IMR-90 (cell line): ENCODE results near the gene WNT6. TPM values are rescaled to one million over a fixed set of nuclear protein-coding genes. Genes with fewer than 3 reads are reported as not detected.

Experiments used
- ATAC-seq: fragments of 200-7000 bp; cut with Tn5 transposase; 2 replicates; pipeline ENCODE4 v1.9.1; 2020; ENCODE audit warnings: low read depth, mild to moderate bottlenecking, moderate library complexity
- BruUV-seq: library from RNA; stranded (reverse); fragments of 400-500 nt; replicated peaks from 2 replicates; lab custom pipeline; 2021; lab: Mats Ljungman, UMichigan
- CTCF ChIA-PET: fragments of 300-600 bp; formaldehyde crosslinking; extraction: SDS; loops from one replicate; lab custom pipeline; 2021; ENCODE audit warnings: antibody characterized with exemption; lab: Yijun Ruan, JAX
- POLR2A ChIA-PET: fragments of 300-600 bp; sonication (Branson Sonifier 250); formaldehyde crosslinking; loops from one replicate; lab custom pipeline; 2022; ENCODE audit warnings: antibody characterized with exemption; ENCODE audit not compliant: unreplicated experiment; lab: Charles Lee
- DNase-seq: peaks from one replicate; pipeline ENCODE4 v3.0.0; 2013
- H2AFZ ChIP-seq: replicated peaks from 2 replicates; pipeline ENCODE3; 2013; ENCODE audit warnings: low read length, mild to moderate bottlenecking; ENCODE audit not compliant: poor library complexity
- H2AK5ac ChIP-seq: 2 replicates; pipeline ENCODE4 v1.6.1; 2013; ENCODE audit warnings: low read depth, low read length, inconsistent platforms
- H2AK9ac ChIP-seq: replicated peaks from 2 replicates; pipeline ENCODE3; 2013; ENCODE audit warnings: mild to moderate bottlenecking, low read depth, low read length, moderate library complexity; ENCODE audit not compliant: poor library complexity
- H2BK120ac ChIP-seq: 2 replicates; pipeline ENCODE4 v1.6.1; 2013; ENCODE audit warnings: low read depth, low read length, inconsistent platforms
- H2BK15ac ChIP-seq: 3 replicates; pipeline ENCODE4 v1.6.1; 2013; ENCODE audit warnings: low read depth, low read length, inconsistent platforms
- H2BK20ac ChIP-seq: 2 replicates; pipeline ENCODE4 v1.6.1; 2013; ENCODE audit warnings: low read depth, mild to moderate bottlenecking, inconsistent platforms, low read length, moderate library complexity
- H2BK5ac ChIP-seq: 2 replicates; pipeline ENCODE4 v1.6.1; 2013; ENCODE audit warnings: mild to moderate bottlenecking, low read depth, low read length, inconsistent platforms; ENCODE audit not compliant: poor library complexity, severe bottlenecking
- H3K14ac ChIP-seq: replicated peaks from 2 replicates; pipeline ENCODE4 v1.6.1; 2013; ENCODE audit warnings: low read depth, low read length, inconsistent platforms
- H3K18ac ChIP-seq: 2 replicates; pipeline ENCODE4 v1.6.1; 2013; ENCODE audit warnings: low read depth, low read length, control low read depth
- H3K23ac ChIP-seq: 2 replicates; pipeline ENCODE4 v1.6.1; 2013; ENCODE audit warnings: low read depth, low read length, inconsistent platforms
- H3K27ac ChIP-seq: 2 replicates; pipeline ENCODE4 v1.5.1; 2013; ENCODE audit warnings: mild to moderate bottlenecking, control low read depth, low read length; ENCODE audit not compliant: insufficient read depth
- H3K27me3 ChIP-seq: 2 replicates; pipeline ENCODE4 v1.6.1; 2013; ENCODE audit warnings: low read length; ENCODE audit not compliant: control insufficient read depth, insufficient read depth
- H3K36me3 ChIP-seq: 2 replicates; pipeline ENCODE4 v1.6.1; 2013; ENCODE audit warnings: low read length, mixed read lengths; ENCODE audit not compliant: control insufficient read depth, insufficient read depth
- H3K4ac ChIP-seq: 2 replicates; pipeline ENCODE4 v1.6.1; 2013; ENCODE audit warnings: low read depth, low read length, inconsistent platforms
- H3K4me1 ChIP-seq: 2 replicates; pipeline ENCODE4 v1.6.1; 2013; ENCODE audit warnings: low read length, mixed read lengths; ENCODE audit not compliant: control insufficient read depth, insufficient read depth
- H3K4me2 ChIP-seq: 2 replicates; pipeline ENCODE4 v1.6.1; 2013; ENCODE audit warnings: low read depth, mild to moderate bottlenecking, control low read depth, low read length, moderate library complexity
- H3K4me3 ChIP-seq: 2 replicates; pipeline ENCODE4 v1.5.1; 2013; ENCODE audit warnings: low read depth, mild to moderate bottlenecking, control low read depth, low read length, moderate library complexity; ENCODE audit not compliant: insufficient read depth
- H3K56ac ChIP-seq: 2 replicates; pipeline ENCODE4 v1.6.1; 2013; ENCODE audit warnings: low read length, inconsistent platforms; ENCODE audit not compliant: insufficient read depth; ENCODE audit errors: extremely low read depth
- H3K79me1 ChIP-seq, 2 experiments: 2 replicates each; pipeline ENCODE4 v1.6.1; 2013; ENCODE audit warnings: low read length in 2 of 2, inconsistent platforms in 1 of 2, low read depth in 1 of 2
- H3K9ac ChIP-seq: 2 replicates; pipeline ENCODE4 v1.6.1; 2013; ENCODE audit warnings: low read depth, low read length, control low read depth
- H3K9me1 ChIP-seq: 2 replicates; pipeline ENCODE4 v1.6.1; 2013; ENCODE audit warnings: low read length, inconsistent platforms; ENCODE audit not compliant: insufficient read depth
- H3K9me3 ChIP-seq: 2 replicates; pipeline ENCODE4 v1.6.1; 2013; ENCODE audit warnings: low read length; ENCODE audit not compliant: control insufficient read depth, insufficient read depth
- H4K20me1 ChIP-seq: 2 replicates; pipeline ENCODE4 v1.6.1; 2013; ENCODE audit warnings: low read length, inconsistent platforms; ENCODE audit not compliant: insufficient read depth
- H4K5ac ChIP-seq: 2 replicates; pipeline ENCODE4 v1.6.1; 2013; ENCODE audit warnings: mild to moderate bottlenecking, low read depth, low read length, control low read depth
- H4K8ac ChIP-seq, 2 experiments: 2 replicates each; pipeline ENCODE4 v1.6.1; 2013; ENCODE audit warnings: low read depth in 2 of 2, low read length in 2 of 2, control low read depth in 1 of 2, inconsistent platforms in 1 of 2
- H4K91ac ChIP-seq: 2 replicates; pipeline ENCODE4 v1.6.1; 2013; ENCODE audit warnings: low read depth, low read length, inconsistent platforms; ENCODE audit not compliant: insufficient read depth
- CHD1 ChIP-seq: IDR thresholded peaks from 2 replicates; pipeline ENCODE4 v1.6.1; 2012; ENCODE audit warnings: low read depth, low read length, improper control_type of control experiment
- FOS ChIP-seq: fragments of 150-350 bp; IDR thresholded peaks from 2 replicates; pipeline ENCODE4 v1.6.1; 2016; ENCODE audit warnings: low read depth, low read length
- MAZ ChIP-seq: IDR thresholded peaks from 2 replicates; pipeline ENCODE4 v1.6.1; 2012; ENCODE audit warnings: low read depth, mild to moderate bottlenecking, low read length, improper control_type of control experiment, moderate library complexity, borderline replicate concordance
- WGBS, 2 experiments: methylation state at CpG; one replicate each; pipeline versions ENCODE4 v1.1.5 to v1.1.7; 2013; ENCODE audit warnings: missing lambda C conversion rate in 2 of 2; ENCODE audit not compliant: insufficient read length in 1 of 2; ENCODE audit errors: extremely low coverage in 2 of 2; 5-methylcytosine and 5-hydroxymethylcytosine counted together
- dilution Hi-C: fragments of 300-500 bp; cut with HindIII; formaldehyde crosslinking; loops from one replicate; pipeline ENCODE4 v1.14.3; 2018; ENCODE audit warnings: low sequenced_read_pairs; ENCODE audit not compliant: unreplicated experiment
- in situ Hi-C: fragments of 300-500 bp; cut with MboI; formaldehyde crosslinking; loops from 3 replicates; pipeline ENCODE4 v1.14.3; 2019; ENCODE audit warnings: low sequenced_read_pairs, inconsistent platforms, mixed read lengths
- intact Hi-C: fragments of 100-400 bp; cut with micrococcal nuclease; formaldehyde crosslinking; loops from 2 replicates; pipeline ENCODE4 v1.10.0; 2022
- polyA plus RNA-seq, 3 experiments: library from polyadenylated mRNA; depleted of rRNA; stranded (reverse); fragments of >200 nt; gene quantifications; 2 replicates each; pipeline ENCODE4 v1.2.3, GENCODE V29; 2012; ENCODE audit warnings: low replicate concordance in 1 of 3
- total RNA-seq: library from RNA; depleted of rRNA; stranded (reverse); fragments of >200 nt; gene quantifications from 2 replicates; pipeline ENCODE4 v1.2.3, GENCODE V29; 2012
- TF ChIP-seq, protein P1 (sequence below): fragments of 150-350 bp; IDR thresholded peaks from 2 replicates; pipeline ENCODE4 v1.6.1; 2016; ENCODE audit warnings: low read depth, mild to moderate bottlenecking, low read length, moderate library complexity, borderline replicate concordance
- TF ChIP-seq, protein P2 (sequence below): fragments of 150-350 bp; IDR thresholded peaks from 2 replicates; pipeline ENCODE4 v1.6.1; 2017; ENCODE audit warnings: mild to moderate bottlenecking, antibody characterized with exemption, low read length, low read depth
- TF ChIP-seq, protein P3 (sequence below): conservative IDR thresholded peaks from 2 replicates; pipeline ENCODE4 v1.5.1; 2012; ENCODE audit warnings: mild to moderate bottlenecking, low read depth, low read length, improper control_type of control experiment

Gene WNT6
- total and polyA plus RNA-seq, 2 of the 4 experiments (the other 2 are of a cell fraction), result not detected

DNA sequence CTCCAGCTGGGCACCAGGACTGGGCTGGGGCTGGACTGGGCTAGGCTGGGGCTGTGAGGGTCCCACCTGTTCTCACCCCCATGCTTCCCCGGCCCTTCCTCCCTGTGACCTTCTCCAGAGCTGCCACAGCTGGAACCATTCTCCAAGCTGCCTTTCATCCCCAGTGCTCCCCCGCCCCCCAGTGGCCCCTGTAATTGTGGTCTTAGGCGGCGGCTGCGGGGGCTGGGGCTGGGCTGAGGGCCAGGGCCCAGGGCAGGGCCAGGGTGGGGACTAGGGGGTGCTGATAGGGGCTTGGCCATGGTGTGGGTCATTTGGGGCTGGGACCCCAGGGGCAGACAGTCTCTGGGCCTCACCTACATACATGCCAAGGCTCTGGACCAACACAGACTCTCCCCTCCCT, 18.3 kb downstream of the WNT6 start:
- ChIA-PET POLR2A (no interaction called here), CTCF (interaction anchor here (0.6 to 4.5 kb wide), 2 partner anchors 20 to 522 kb away, joined by 3 to 49 read pairs; no protein-coding TSS in a partner anchor)
- H3K23ac ChIP-seq, result no peak overlapping the region
- no peak overlapping the region for H4K8ac ChIP-seq
- TF ChIP-seq, protein P1, sequence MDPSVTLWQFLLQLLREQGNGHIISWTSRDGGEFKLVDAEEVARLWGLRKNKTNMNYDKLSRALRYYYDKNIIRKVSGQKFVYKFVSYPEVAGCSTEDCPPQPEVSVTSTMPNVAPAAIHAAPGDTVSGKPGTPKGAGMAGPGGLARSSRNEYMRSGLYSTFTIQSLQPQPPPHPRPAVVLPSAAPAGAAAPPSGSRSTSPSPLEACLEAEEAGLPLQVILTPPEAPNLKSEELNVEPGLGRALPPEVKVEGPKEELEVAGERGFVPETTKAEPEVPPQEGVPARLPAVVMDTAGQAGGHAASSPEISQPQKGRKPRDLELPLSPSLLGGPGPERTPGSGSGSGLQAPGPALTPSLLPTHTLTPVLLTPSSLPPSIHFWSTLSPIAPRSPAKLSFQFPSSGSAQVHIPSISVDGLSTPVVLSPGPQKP, result no peak
- TF ChIP-seq, protein P2, sequence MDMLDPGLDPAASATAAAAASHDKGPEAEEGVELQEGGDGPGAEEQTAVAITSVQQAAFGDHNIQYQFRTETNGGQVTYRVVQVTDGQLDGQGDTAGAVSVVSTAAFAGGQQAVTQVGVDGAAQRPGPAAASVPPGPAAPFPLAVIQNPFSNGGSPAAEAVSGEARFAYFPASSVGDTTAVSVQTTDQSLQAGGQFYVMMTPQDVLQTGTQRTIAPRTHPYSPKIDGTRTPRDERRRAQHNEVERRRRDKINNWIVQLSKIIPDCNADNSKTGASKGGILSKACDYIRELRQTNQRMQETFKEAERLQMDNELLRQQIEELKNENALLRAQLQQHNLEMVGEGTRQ, result no peak
- TF ChIP-seq FOS (no peak), CHD1 (no peak), MAZ (no peak)
- TF ChIP-seq, protein P3, sequence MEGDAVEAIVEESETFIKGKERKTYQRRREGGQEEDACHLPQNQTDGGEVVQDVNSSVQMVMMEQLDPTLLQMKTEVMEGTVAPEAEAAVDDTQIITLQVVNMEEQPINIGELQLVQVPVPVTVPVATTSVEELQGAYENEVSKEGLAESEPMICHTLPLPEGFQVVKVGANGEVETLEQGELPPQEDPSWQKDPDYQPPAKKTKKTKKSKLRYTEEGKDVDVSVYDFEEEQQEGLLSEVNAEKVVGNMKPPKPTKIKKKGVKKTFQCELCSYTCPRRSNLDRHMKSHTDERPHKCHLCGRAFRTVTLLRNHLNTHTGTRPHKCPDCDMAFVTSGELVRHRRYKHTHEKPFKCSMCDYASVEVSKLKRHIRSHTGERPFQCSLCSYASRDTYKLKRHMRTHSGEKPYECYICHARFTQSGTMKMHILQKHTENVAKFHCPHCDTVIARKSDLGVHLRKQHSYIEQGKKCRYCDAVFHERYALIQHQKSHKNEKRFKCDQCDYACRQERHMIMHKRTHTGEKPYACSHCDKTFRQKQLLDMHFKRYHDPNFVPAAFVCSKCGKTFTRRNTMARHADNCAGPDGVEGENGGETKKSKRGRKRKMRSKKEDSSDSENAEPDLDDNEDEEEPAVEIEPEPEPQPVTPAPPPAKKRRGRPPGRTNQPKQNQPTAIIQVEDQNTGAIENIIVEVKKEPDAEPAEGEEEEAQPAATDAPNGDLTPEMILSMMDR, result no peak
- H2BK120ac ChIP-seq, result no peak overlapping the region
- no peak overlapping the region for H3K4me3 ChIP-seq
- no peaks in the 10 kb centered on the region; the same call in 1 of the 2 replicates for H3K9me1 ChIP-seq
- H3K4me1 ChIP-seq, result no peaks in the 10 kb centered on the region
- no peak overlapping the region for H2BK20ac ChIP-seq
- no TSS peak for BruUV-seq
- no peak overlapping the region for H3K18ac ChIP-seq
- dilution Hi-C loops, result no loop called here
- no peaks in the 10 kb centered on the region for H3K36me3 ChIP-seq
- intact Hi-C loops, result no loop called here
- no peak overlapping the region for H2BK5ac ChIP-seq
- no peak overlapping the region for H2AFZ ChIP-seq
- H3K27me3 ChIP-seq, result peaks cover 92% of the 10 kb centered on the region
- no peak overlapping the region for H4K91ac ChIP-seq
- H3K4me2 ChIP-seq, result no peak overlapping the region
- no peak overlapping the region for H3K9ac ChIP-seq
- H3K9me3 ChIP-seq, result peaks cover 1% of the 10 kb centered on the region; the same call in 1 of the 2 replicates
- no peaks in the 10 kb centered on the region for H3K79me1 ChIP-seq
- H4K5ac ChIP-seq, result no peak overlapping the region
- ATAC-seq (no peak), DNase-seq (no peak)
- H3K14ac ChIP-seq, result no peak overlapping the region
- no peak overlapping the region for H3K4ac ChIP-seq
- in situ Hi-C loops, result no loop called here
- no peaks in the 10 kb centered on the region for H4K20me1 ChIP-seq
- H2BK15ac ChIP-seq, result no peak overlapping the region
- H3K56ac ChIP-seq, result no peak overlapping the region
- no peak overlapping the region for H2AK9ac ChIP-seq
- no peak overlapping the region for H3K27ac ChIP-seq
- H2AK5ac ChIP-seq, result no peak overlapping the region
- no CpG with 5 or more reads among the region's 5 CpGs for WGBS, 2 experiments
